ENCODE results near the gene ASB13. TPM values are rescaled to one million over a fixed set of nuclear protein-coding genes. Genes with fewer than 3 reads are reported as not detected.

ASB13 gene
- total RNA-seq, 3 donors from 2014 or later (not counting 1 experiment from before 2014, with no cell fraction given) = 0.99 to 2.4 (median 1.4) TPM

GRCh38 chr10:5688587-5688986, 22.2 kb upstream of the ASB13 start:
- Mint-ChIP-seq H3K4me1 (peaks cover 49 to 55% of the 10 kb centered on the region in 2 donors), H3K27me3 (ENCODE audit: low read depth in 2 of 2) (no peaks in the 10 kb centered on the region), H3K36me3 (no peaks in the 10 kb centered on the region), H3K27ac (peak overlapping the region in 1 of 2 donors; percentile 72), H3K9me3 (no peaks in the 10 kb centered on the region), H3K4me3 (no peak overlapping the region)
- peaks cover 21% of the 10 kb centered on the region for H3K4me1 ChIP-seq (ENCODE audit: control insufficient read depth, insufficient read depth, low read length)
- no peak for TF ChIP-seq CTCF (IDR thresholded peaks at IDR 0.05)
- no peaks in the 10 kb centered on the region for H3K36me3 ChIP-seq (ENCODE audit: control insufficient read depth, insufficient read depth, low read length)
- H3K27ac ChIP-seq (ENCODE audit: low read length) = no peak overlapping the region
- WGBS (ENCODE audit: insufficient coverage) = 97% methylated on average over 3 of the region's 3 CpGs
- H3K27me3 ChIP-seq (ENCODE audit: control insufficient read depth, insufficient read depth, low read length) = no peaks in the 10 kb centered on the region
- intact Hi-C loops (cut with micrococcal nuclease) = no loop called here
- no peak overlapping the region for H3K4me3 ChIP-seq (ENCODE audit: low read length)
- DNase-seq = no peak
- H3K9me3 ChIP-seq (ENCODE audit: control insufficient read depth, insufficient read depth, low read length) = no peaks in the 10 kb centered on the region
- ATAC-seq = no peak

GRCh38 chr10:5685764-5686240, 19.4 kb upstream of the ASB13 start:
- intact Hi-C loops (cut with micrococcal nuclease) = loop anchor here (1.0 to 2.0 kb wide), 2 partner anchors 25 to 187 kb away; no protein-coding TSS in a partner anchor
- peak overlapping the region; percentile 97 for H3K4me3 Mint-ChIP-seq
- no peaks in the 10 kb centered on the region for H3K9me3 ChIP-seq (ENCODE audit: control insufficient read depth, insufficient read depth, low read length)
- DNase-seq (peak in 1 of 2 donors; percentile 40), ATAC-seq (no peak)
- no peaks in the 10 kb centered on the region for H3K36me3 Mint-ChIP-seq
- H3K27me3 Mint-ChIP-seq (ENCODE audit: low read depth in 2 of 2) = no peaks in the 10 kb centered on the region
- H3K27ac ChIP-seq (ENCODE audit: low read length) = peak overlapping the region; percentile 82
- H3K4me1 ChIP-seq (ENCODE audit: control insufficient read depth, insufficient read depth, low read length) = peaks cover 6% of the 10 kb centered on the region
- no peaks in the 10 kb centered on the region for H3K9me3 Mint-ChIP-seq
- H3K27me3 ChIP-seq (ENCODE audit: control insufficient read depth, insufficient read depth, low read length) = no peaks in the 10 kb centered on the region
- WGBS (ENCODE audit: insufficient coverage) = 7% methylated on average over 6 of the region's 10 CpGs
- no peak for TF ChIP-seq CTCF (IDR thresholded peaks at IDR 0.05)
- peaks cover 33 to 41% of the 10 kb centered on the region in 2 donors for H3K4me1 Mint-ChIP-seq
- peak overlapping the region; percentile 53 for H3K4me3 ChIP-seq (ENCODE audit: low read length)
- peak overlapping the region; percentile 95 to 99 for H3K27ac Mint-ChIP-seq
- H3K36me3 ChIP-seq (ENCODE audit: control insufficient read depth, insufficient read depth, low read length) = no peaks in the 10 kb centered on the region

- no peaks in the 10 kb centered on the region for H3K9me3 Mint-ChIP-seq
- DNase-seq (peak; percentile 73 to 83), ATAC-seq (peak; percentile 65 to 82 (median 77))
- WGBS (ENCODE audit: insufficient coverage) = under 1% methylated on average over 77 of the region's 77 CpGs
- H3K4me1 Mint-ChIP-seq = peaks cover 33 to 36% of the 10 kb centered on the region in 2 donors
- TF ChIP-seq CTCF (IDR thresholded peaks at IDR 0.05) = peak; percentile 23
- no peaks in the 10 kb centered on the region for H3K27me3 ChIP-seq (ENCODE audit: control insufficient read depth, insufficient read depth, low read length)
- H3K27me3 Mint-ChIP-seq (ENCODE audit: low read depth in 2 of 2) = peaks cover 0 to 5% of the 10 kb centered on the region in 2 donors
- peak overlapping the region; percentile 82 for H3K27ac ChIP-seq (ENCODE audit: low read length)
- intact Hi-C loops (cut with micrococcal nuclease) = loop anchor here (1.0 to 2.0 kb wide), 4 partner anchors 7 to 188 kb away; partner anchors contain the start of gene GDI2
- H3K9me3 ChIP-seq (ENCODE audit: control insufficient read depth, insufficient read depth, low read length) = no peaks in the 10 kb centered on the region
- no peaks in the 10 kb centered on the region for H3K36me3 Mint-ChIP-seq
- peak overlapping the region; percentile 95 to 99 for H3K27ac Mint-ChIP-seq
- H3K36me3 ChIP-seq (ENCODE audit: control insufficient read depth, insufficient read depth, low read length) = no peaks in the 10 kb centered on the region
- peak overlapping the region; percentile 53 for H3K4me3 ChIP-seq (ENCODE audit: low read length)
- H3K4me3 Mint-ChIP-seq = peak overlapping the region; percentile 97
- peaks cover 6% of the 10 kb centered on the region for H3K4me1 ChIP-seq (ENCODE audit: control insufficient read depth, insufficient read depth, low read length)
These were observed 18.8 kb upstream of the ASB13 start for GRCh38 chr10:5684971-5685763.

Measured in natural killer cell (primary cell).